CD14-positive monocyte (primary cell): ENCODE measurements around the gene ALLC. TPM values are rescaled to one million over a fixed set of nuclear protein-coding genes. Genes with fewer than 3 reads are reported as not detected.

ENCODE experiments used
- DNase-seq, 3 donors: peaks; one replicate each; pipeline ENCODE4 v3.0.0-alpha.2; 2011 to 2022
- H2AFZ ChIP-seq: 2 replicates; pipeline ENCODE4 v1.6.0; 2012; ENCODE audit warnings: mild to moderate bottlenecking, low read depth, low read length, inconsistent platforms; ENCODE audit not compliant: insufficient read depth, poor library complexity, severe bottlenecking
- H3K27ac ChIP-seq, 2 donors: 1 replicate in 1 of 2; 2 replicates in 1 of 2; pipeline ENCODE4 v1.5.1; 2012 to 2013; ENCODE audit warnings: low read length in 2 of 2, control low read depth in 1 of 2, inconsistent platforms in 1 of 2, low read depth in 1 of 2, mild to moderate bottlenecking in 1 of 2
- H3K27me3 ChIP-seq, 2 donors: one replicate each; pipeline versions ENCODE4 v1.6.0 to v1.6.1; 2011 to 2013; ENCODE audit warnings: low read length in 2 of 2; ENCODE audit not compliant: control insufficient read depth in 2 of 2, insufficient read depth in 2 of 2
- H3K36me3 ChIP-seq, 2 donors: replicated peaks in 1 of 2; 1 replicate in 1 of 2; 2 replicates in 1 of 2; pipeline versions ENCODE4 v1.5.1 to v1.6.1; 2012 to 2013; ENCODE audit warnings: low read length in 2 of 2, control low read depth in 1 of 2, inconsistent platforms in 1 of 2, mild to moderate bottlenecking in 1 of 2; ENCODE audit not compliant: insufficient read depth in 2 of 2, control insufficient read depth in 1 of 2
- H3K4me1 ChIP-seq, 2 donors: 1 replicate in 1 of 2; 2 replicates in 1 of 2; pipeline versions ENCODE4 v1.5.1 to v1.6.1; 2012 to 2013; ENCODE audit warnings: low read length in 2 of 2, control low read depth in 1 of 2, inconsistent platforms in 1 of 2, mild to moderate bottlenecking in 1 of 2, moderate library complexity in 1 of 2; ENCODE audit not compliant: insufficient read depth in 2 of 2, control insufficient read depth in 1 of 2
- H3K4me2 ChIP-seq: replicated peaks from 2 replicates; pipeline ENCODE3; 2012; ENCODE audit warnings: low read length, moderate library complexity, mild to moderate bottlenecking; ENCODE audit not compliant: poor library complexity, severe bottlenecking; ENCODE audit errors: extremely low read depth
- H3K4me3 ChIP-seq, 3 experiments: fragments of 200-600 bp in 1 of 3; sonication (generic) in 1 of 3; replicated peaks in 1 of 3; 1 replicate in 2 of 3; 2 replicates in 1 of 3; pipeline ENCODE4 v1.5.1; 2011 to 2013; ENCODE audit warnings: low read length in 3 of 3, mild to moderate bottlenecking in 3 of 3, control low read depth in 2 of 3, low read depth in 2 of 3, inconsistent platforms in 1 of 3, moderate library complexity in 1 of 3
- H3K79me2 ChIP-seq: 2 replicates; pipeline ENCODE4 v1.6.0; 2012; ENCODE audit warnings: mild to moderate bottlenecking, control low read depth, inconsistent platforms, low read length, moderate library complexity; ENCODE audit not compliant: insufficient read depth
- H3K9ac ChIP-seq: 2 replicates; pipeline ENCODE4 v1.6.0; 2017; ENCODE audit warnings: low read length, mild to moderate bottlenecking; ENCODE audit not compliant: insufficient read depth, poor library complexity, severe bottlenecking
- H3K9me3 ChIP-seq, 2 donors: replicated peaks in 1 of 2; 1 replicate in 1 of 2; 2 replicates in 1 of 2; pipeline versions ENCODE4 v1.5.1 to v1.6.1; 2012 to 2013; ENCODE audit warnings: low read length in 2 of 2, control low read depth in 1 of 2; ENCODE audit not compliant: control insufficient read depth in 1 of 2, insufficient read depth in 1 of 2
- H4K20me1 ChIP-seq: 2 replicates; pipeline ENCODE4 v1.6.0; 2012; ENCODE audit warnings: mild to moderate bottlenecking, low read length, control low read depth, moderate library complexity; ENCODE audit not compliant: insufficient read depth
- H3K27ac Mint-ChIP-seq, 7 donors: one replicate each; pipeline ENCODE4 v1.8.0; 2020; ENCODE audit warnings: mild to moderate bottlenecking in 7 of 7, mixed read lengths in 7 of 7, moderate library complexity in 6 of 7, inconsistent platforms in 2 of 7
- H3K27me3 Mint-ChIP-seq, 3 donors: one replicate each; pipeline ENCODE4 v1.8.0; 2021 to 2022; ENCODE audit warnings: low read depth in 3 of 3, mild to moderate bottlenecking in 3 of 3, mixed read lengths in 3 of 3, moderate library complexity in 3 of 3, inconsistent platforms in 1 of 3
- H3K36me3 Mint-ChIP-seq, 2 donors: one replicate each; pipeline ENCODE4 v1.8.0; 2020; ENCODE audit warnings: mixed read lengths in 2 of 2, inconsistent platforms in 1 of 2, mild to moderate bottlenecking in 1 of 2
- H3K4me1 Mint-ChIP-seq: one replicate; pipeline ENCODE4 v1.8.0; 2020; ENCODE audit warnings: mild to moderate bottlenecking, mixed read lengths
- H3K4me3 Mint-ChIP-seq, 2 donors: one replicate each; pipeline ENCODE4 v1.8.0; 2020; ENCODE audit warnings: mild to moderate bottlenecking in 2 of 2, mixed read lengths in 2 of 2, moderate library complexity in 1 of 2
- H3K9me3 Mint-ChIP-seq, 7 donors: one replicate each; pipeline ENCODE4 v1.8.0; 2020 to 2022; ENCODE audit warnings: mixed read lengths in 7 of 7, mild to moderate bottlenecking in 6 of 7, moderate library complexity in 6 of 7, inconsistent platforms in 2 of 7
- CTCF ChIP-seq: fragments of 200-600 bp; IDR thresholded peaks from one replicate; pipeline ENCODE4 v1.8.0; 2022; ENCODE audit warnings: antibody characterized with exemption, mild to moderate bottlenecking
- WGBS: methylation state at CpG from one replicate; pipeline ENCODE4 v1.1.5; 2013; ENCODE audit warnings: missing lambda C conversion rate; ENCODE audit not compliant: insufficient coverage; 5-methylcytosine and 5-hydroxymethylcytosine counted together
- intact Hi-C, 2 donors: fragments of 100-400 bp; cut with micrococcal nuclease; formaldehyde crosslinking; loops; one replicate each; pipeline versions ENCODE4 v1.15.0 to v1.15.1; 2023
- polyA plus RNA-seq, 3 donors: library from polyadenylated mRNA; depleted of rRNA in 1 of 3; unstranded in 2 of 3; stranded (reverse) in 1 of 3; fragments of 300-500 nt in 2 of 3; fragments of >200 nt in 1 of 3; fragmentation: Illumina TruSeq in 2 of 3; gene quantifications; 1 replicate in 2 of 3; 2 replicates in 1 of 3; pipeline ENCODE4 v1.2.3, GENCODE V29; 2012 to 2021

The ALLC gene
- polyA plus RNA-seq, 3 donors: not detected

DNA sequence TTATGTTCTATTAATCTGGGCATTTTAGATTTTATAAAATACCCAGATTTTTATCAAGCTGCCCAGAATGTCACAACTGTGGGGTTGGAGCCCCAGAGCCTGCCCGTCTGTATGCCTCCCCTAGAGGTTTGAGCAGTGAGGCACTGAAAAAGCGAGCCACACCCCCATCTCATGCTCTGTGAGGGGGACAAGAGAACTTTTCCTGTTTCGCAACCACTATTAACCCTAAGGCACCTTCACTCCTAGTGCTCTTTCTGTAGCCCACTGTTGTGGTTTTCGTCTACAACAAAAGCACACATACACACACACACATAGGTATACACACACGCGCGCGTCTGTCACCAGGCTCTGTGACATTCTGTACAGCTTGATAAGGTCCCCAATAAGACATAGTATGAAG lies 83.4 kb downstream of the ALLC start:
- Histone ChIP-seq H2AFZ (no peak overlapping the region), H3K9ac (no peak overlapping the region), H3K4me3 (no peak overlapping the region), H3K4me2 (no peak overlapping the region), H3K9me3 (no peaks in the 10 kb centered on the region), H4K20me1 (no peaks in the 10 kb centered on the region), H3K79me2 (no peaks in the 10 kb centered on the region), H3K27me3 (no peaks in the 10 kb centered on the region), H3K36me3 (no peaks in the 10 kb centered on the region), H3K4me1 (no peaks in the 10 kb centered on the region), H3K27ac (no peak overlapping the region)
- DNase-seq: no peak
- no peak overlapping the region for H3K4me3 Mint-ChIP-seq
- 0% methylated on average over 1 of the region's 8 CpGs for WGBS
- no peak for TF ChIP-seq CTCF
- no peak overlapping the region for H3K27ac Mint-ChIP-seq
- no peaks in the 10 kb centered on the region for H3K4me1 Mint-ChIP-seq
- no peaks in the 10 kb centered on the region for H3K36me3 Mint-ChIP-seq
- peaks cover 0 to 4% (median 4%) of the 10 kb centered on the region in 3 donors for H3K27me3 Mint-ChIP-seq
- intact Hi-C loops: no loop called here
- H3K9me3 Mint-ChIP-seq: no peaks in the 10 kb centered on the region

DNA sequence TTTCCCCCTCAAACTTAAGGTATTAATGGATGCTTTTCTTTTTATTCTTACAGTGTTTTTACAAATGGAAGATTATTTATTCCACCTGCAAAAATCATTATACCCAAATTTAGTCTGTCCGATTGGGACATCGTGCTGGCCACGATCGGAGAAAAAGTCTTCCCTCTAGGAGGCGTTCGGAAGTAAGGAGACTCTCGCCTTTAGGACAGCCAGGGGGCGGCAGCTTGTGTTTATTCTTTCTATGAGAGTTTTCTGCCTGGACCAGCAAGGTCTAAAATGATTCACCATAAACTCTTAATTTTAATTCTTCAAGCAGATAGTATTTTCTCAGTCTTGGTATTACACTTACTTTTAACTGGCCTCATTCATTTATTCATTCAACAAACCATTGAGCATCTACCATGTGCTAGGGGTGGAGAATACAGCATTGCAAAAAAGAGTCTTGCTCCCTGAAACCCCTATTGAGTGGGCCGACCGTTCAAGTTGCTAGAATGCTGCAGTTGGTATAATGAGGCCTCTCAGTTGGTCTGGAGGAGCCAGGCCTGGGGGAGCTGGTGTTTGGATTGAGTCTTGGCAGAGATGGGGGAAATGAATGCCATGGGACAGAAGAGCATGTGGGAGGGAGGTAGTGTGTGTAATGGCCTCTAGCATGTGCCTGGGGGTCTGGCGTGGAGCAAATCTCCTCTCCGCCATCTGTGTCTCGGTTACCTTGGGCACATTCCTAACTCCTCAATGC lies 84.0 kb downstream of the ALLC start:
- WGBS: 100% methylated on average over 2 of the region's 13 CpGs
- intact Hi-C loops: no loop called here
- Histone ChIP-seq H3K9me3 (no peaks in the 10 kb centered on the region), H3K9ac (no peak overlapping the region), H4K20me1 (no peaks in the 10 kb centered on the region), H2AFZ (no peak overlapping the region), H3K27ac (no peak overlapping the region), H3K27me3 (no peaks in the 10 kb centered on the region), H3K4me2 (no peak overlapping the region), H3K4me3 (no peak overlapping the region), H3K36me3 (no peaks in the 10 kb centered on the region), H3K4me1 (no peaks in the 10 kb centered on the region), H3K79me2 (no peaks in the 10 kb centered on the region)
- Mint-ChIP-seq H3K36me3 (no peaks in the 10 kb centered on the region), H3K4me1 (no peaks in the 10 kb centered on the region), H3K27ac (no peak overlapping the region), H3K27me3 (peaks cover 0 to 8% (median 5%) of the 10 kb centered on the region in 3 donors), H3K9me3 (no peaks in the 10 kb centered on the region), H3K4me3 (no peak overlapping the region)
- no peak for TF ChIP-seq CTCF
- DNase-seq: no peak
